ENCODE results near the gene VEGFA.

DNA sequence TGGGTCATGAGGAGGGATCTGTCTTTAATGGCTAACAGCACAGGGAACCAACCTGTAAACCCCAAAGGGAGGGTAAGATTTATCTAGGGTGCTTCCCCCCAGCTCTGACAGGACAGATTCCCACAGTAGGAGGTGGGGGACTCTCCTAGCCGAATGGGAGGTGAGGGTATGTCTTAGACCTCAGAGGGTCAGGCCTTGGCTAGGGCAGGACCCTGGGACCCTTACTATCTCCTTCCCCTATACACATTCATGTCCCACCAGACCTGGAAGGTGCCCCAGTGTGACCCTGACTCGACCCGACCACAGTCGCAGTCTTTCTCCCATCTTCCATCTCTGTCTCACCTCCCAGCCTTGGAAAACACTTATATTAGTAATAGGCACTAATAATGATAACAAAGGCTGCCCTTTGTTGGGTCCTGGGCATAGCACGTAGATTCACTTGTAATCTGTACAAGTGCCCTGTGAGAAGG is 36.8 kb downstream of the VEGFA start:
- TF ChIP-seq, protein P1, sequence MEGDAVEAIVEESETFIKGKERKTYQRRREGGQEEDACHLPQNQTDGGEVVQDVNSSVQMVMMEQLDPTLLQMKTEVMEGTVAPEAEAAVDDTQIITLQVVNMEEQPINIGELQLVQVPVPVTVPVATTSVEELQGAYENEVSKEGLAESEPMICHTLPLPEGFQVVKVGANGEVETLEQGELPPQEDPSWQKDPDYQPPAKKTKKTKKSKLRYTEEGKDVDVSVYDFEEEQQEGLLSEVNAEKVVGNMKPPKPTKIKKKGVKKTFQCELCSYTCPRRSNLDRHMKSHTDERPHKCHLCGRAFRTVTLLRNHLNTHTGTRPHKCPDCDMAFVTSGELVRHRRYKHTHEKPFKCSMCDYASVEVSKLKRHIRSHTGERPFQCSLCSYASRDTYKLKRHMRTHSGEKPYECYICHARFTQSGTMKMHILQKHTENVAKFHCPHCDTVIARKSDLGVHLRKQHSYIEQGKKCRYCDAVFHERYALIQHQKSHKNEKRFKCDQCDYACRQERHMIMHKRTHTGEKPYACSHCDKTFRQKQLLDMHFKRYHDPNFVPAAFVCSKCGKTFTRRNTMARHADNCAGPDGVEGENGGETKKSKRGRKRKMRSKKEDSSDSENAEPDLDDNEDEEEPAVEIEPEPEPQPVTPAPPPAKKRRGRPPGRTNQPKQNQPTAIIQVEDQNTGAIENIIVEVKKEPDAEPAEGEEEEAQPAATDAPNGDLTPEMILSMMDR (conservative IDR thresholded peaks at IDR 0.05), result no peak
- no peak for TF ChIP-seq EZH2 (IDR thresholded peaks at IDR 0.05; ENCODE audit: low read depth)

Data from PC-9 (cell line).